ENCODE data around the gene CECR2. TPM values are rescaled to one million over a fixed set of nuclear protein-coding genes. Genes with fewer than 3 reads are reported as not detected.

Gene CECR2
- total RNA-seq, 1 experiment from 2014 or later: 3.6 TPM

DNA sequence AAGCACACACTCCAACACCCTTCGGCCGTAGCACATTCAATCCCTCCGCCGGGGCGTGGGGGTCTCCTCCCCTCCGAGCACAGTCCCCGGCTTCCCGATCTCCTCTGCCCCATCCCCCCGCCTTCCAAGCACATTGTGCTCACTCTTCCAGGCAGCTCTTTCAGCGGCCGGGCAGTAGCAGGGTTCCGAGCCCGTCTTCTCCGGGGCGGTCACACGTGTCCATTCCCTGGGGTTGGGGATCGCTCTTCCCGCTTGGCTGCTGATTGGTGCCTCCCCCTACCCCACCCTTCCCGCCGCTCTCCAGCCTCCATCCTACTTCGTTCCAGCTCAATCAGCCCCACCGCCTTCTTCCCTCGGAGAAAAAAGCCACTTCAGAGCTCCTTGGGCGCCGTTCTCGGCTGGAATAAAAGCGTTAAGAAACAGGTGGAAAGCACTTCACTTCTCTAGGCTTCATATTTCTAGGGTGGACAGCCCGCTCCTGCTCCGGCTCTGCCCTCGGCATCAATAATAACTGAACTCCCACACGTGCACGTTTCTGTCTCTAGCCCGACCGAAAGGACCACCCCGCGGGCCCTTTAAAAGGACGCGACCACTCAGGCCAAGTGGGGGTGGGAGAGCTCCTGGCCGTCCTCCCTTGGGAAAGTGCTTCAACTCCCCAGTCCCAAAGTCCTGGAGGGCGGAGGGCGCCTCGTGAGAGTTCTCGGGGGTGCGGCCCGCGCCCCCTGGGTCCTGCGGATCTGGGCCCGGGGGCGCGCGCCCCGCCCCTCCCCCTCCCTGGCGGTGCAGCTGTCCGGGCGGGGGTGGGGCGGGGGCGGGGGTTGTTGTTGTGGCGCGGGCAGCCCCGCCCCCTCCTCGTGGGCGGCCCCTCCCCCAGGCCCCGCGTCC, 464 bp upstream of the CECR2 start:
- in situ Hi-C loops (cut with HindIII; ENCODE audit: low pct_unique_long_range_greater_than_20kb, low sequenced_read_pairs): no loop called here
- POLR2A ChIA-PET: interaction anchor here (0.6 to 0.7 kb wide), 3 partner anchors 11 to 127 kb away, joined by 4 to 13 read pairs (median 6); no protein-coding TSS in a partner anchor
- peak overlapping the region; percentile 29; the same call in 1 of the 2 replicates for H3K27ac ChIP-seq (ENCODE audit: low read length)
- TF ChIP-seq POLR2AphosphoS5 (IDR thresholded peaks at IDR 0.05; ENCODE audit: low read depth, low read length): no peak
- no peak for TF ChIP-seq TCF7L2 (IDR thresholded peaks at IDR 0.05; ENCODE audit: low read depth, low read length)
- DNase-seq (ENCODE audit: low read depth, low spot score) (no peak), ATAC-seq (peak; percentile 73)
- peak overlapping the region; percentile 50 to 59 for H3K4me3 ChIP-seq (ENCODE audit: low read depth in 2 of 2, low read length in 2 of 2)
- BruUV-seq (replicated peaks): no TSS peak
- no peaks in the 10 kb centered on the region for H3K9me3 ChIP-seq (ENCODE audit: control insufficient read depth, insufficient read depth, low read depth, low read length)
- intact Hi-C loops (cut with micrococcal nuclease; ENCODE audit: unreplicated experiment): loop anchor here (5.0 kb wide), 1 partner anchor 134 kb away; no protein-coding TSS in a partner anchor
- H3K36me3 ChIP-seq (ENCODE audit: control insufficient read depth, insufficient read depth, low read length): no peaks in the 10 kb centered on the region
- CTCF ChIA-PET: no interaction called here
- H3K4me1 ChIP-seq (ENCODE audit: control insufficient read depth, insufficient read depth, low read length): no peaks in the 10 kb centered on the region; the same call in 1 of the 2 replicates
- H3K27me3 ChIP-seq (ENCODE audit: control insufficient read depth, insufficient read depth, low read length): no peaks in the 10 kb centered on the region

DNA sequence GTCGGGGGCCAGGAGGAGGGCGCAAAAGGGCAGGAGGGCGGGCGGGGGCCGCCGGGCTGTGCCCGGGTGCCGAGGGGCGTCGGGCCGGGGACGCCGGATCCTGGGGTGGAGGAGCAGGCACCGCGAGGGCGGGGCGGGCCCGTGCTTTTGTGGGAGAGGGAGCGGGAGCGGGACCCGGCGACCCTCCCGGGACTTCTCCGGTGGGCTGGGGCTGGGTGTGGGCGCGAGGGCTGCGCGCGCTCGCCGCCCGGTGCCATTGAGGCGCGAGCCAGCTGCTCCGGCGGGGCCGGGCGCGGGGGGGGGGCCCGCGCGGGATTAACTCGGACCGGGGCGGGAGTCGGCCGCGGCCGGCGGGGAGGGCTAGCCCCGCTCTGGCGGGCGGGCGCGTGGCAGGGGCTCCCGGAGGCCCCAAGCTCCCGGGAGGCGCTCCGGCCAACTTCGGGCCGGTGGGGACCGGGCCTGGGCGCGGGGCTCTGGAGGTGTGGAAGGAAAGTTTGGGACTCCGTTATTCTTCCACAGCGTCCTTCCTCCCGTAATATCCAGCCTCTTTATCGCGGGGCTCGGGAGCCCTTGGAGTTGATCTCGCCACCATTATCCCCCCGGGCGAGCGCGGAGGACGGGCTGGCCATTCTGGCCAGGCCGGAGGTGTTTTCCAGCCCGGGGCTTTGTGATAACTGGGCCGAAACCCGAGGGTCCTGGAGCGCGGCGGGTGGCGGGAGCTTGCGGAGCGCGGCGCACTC, 936 bp downstream of the CECR2 start:
- no peaks in the 10 kb centered on the region for H3K9me3 ChIP-seq (ENCODE audit: control insufficient read depth, insufficient read depth, low read depth, low read length)
- ChIA-PET CTCF (interaction anchor here (0.6 kb wide), 1 partner anchor 276 kb away, joined by 3 read pairs; no protein-coding TSS in a partner anchor), POLR2A (no interaction called here)
- intact Hi-C loops (cut with micrococcal nuclease; ENCODE audit: unreplicated experiment) (no loop called here), in situ Hi-C loops (cut with HindIII; ENCODE audit: low pct_unique_long_range_greater_than_20kb, low sequenced_read_pairs) (no loop called here)
- no peaks in the 10 kb centered on the region for H3K36me3 ChIP-seq (ENCODE audit: control insufficient read depth, insufficient read depth, low read length)
- no peak for TF ChIP-seq TCF7L2 (IDR thresholded peaks at IDR 0.05; ENCODE audit: low read depth, low read length)
- TF ChIP-seq SIN3A (IDR thresholded peaks at IDR 0.05; ENCODE audit: borderline replicate concordance, insufficient read depth, low read depth, low read length): no peak
- TF ChIP-seq CTCF (IDR thresholded peaks at IDR 0.05): no peak
- no peak for TF ChIP-seq POLR2AphosphoS5 (IDR thresholded peaks at IDR 0.05; ENCODE audit: low read depth, low read length)
- TF ChIP-seq, protein P1, sequence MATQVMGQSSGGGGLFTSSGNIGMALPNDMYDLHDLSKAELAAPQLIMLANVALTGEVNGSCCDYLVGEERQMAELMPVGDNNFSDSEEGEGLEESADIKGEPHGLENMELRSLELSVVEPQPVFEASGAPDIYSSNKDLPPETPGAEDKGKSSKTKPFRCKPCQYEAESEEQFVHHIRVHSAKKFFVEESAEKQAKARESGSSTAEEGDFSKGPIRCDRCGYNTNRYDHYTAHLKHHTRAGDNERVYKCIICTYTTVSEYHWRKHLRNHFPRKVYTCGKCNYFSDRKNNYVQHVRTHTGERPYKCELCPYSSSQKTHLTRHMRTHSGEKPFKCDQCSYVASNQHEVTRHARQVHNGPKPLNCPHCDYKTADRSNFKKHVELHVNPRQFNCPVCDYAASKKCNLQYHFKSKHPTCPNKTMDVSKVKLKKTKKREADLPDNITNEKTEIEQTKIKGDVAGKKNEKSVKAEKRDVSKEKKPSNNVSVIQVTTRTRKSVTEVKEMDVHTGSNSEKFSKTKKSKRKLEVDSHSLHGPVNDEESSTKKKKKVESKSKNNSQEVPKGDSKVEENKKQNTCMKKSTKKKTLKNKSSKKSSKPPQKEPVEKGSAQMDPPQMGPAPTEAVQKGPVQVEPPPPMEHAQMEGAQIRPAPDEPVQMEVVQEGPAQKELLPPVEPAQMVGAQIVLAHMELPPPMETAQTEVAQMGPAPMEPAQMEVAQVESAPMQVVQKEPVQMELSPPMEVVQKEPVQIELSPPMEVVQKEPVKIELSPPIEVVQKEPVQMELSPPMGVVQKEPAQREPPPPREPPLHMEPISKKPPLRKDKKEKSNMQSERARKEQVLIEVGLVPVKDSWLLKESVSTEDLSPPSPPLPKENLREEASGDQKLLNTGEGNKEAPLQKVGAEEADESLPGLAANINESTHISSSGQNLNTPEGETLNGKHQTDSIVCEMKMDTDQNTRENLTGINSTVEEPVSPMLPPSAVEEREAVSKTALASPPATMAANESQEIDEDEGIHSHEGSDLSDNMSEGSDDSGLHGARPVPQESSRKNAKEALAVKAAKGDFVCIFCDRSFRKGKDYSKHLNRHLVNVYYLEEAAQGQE (IDR thresholded peaks at IDR 0.05; ENCODE audit: insufficient read depth in 1 of 2, low read depth in 2 of 2, low read length in 1 of 2): no peak
- DNase-seq (ENCODE audit: low read depth, low spot score) (no peak), ATAC-seq (peak; percentile 23)
- H3K27ac ChIP-seq (ENCODE audit: low read length): no peak overlapping the region
- H3K27me3 ChIP-seq (ENCODE audit: control insufficient read depth, insufficient read depth, low read length): no peaks in the 10 kb centered on the region
- BruUV-seq (replicated peaks): no TSS peak
- H3K4me3 ChIP-seq (ENCODE audit: low read depth in 2 of 2, low read length in 2 of 2): peak overlapping the region; percentile 30 to 37
- H3K4me1 ChIP-seq (ENCODE audit: control insufficient read depth, insufficient read depth, low read length): no peaks in the 10 kb centered on the region; the same call in 1 of the 2 replicates
